ENCODE results near the gene CETP. TPM values are rescaled to one million over a fixed set of nuclear protein-coding genes. Genes with fewer than 3 reads are reported as not detected.

CETP gene
- total RNA-seq, 1 experiment from 2014 or later, result not detected

GRCh38 chr16:56950455-56950854, 11.3 kb upstream of the CETP start:
- intact Hi-C loops (cut with micrococcal nuclease), result no loop called here
- Histone ChIP-seq H2AFZ (ENCODE audit: low read length) (no peak overlapping the region), H3K27ac (ENCODE audit: low read length) (no peak overlapping the region), H3K9me2 (replicated peaks; ENCODE audit: low read length) (no peaks in the 10 kb centered on the region), H3K27me3 (ENCODE audit: low read length) (no peaks in the 10 kb centered on the region), H3F3A (ENCODE audit: low read length, unreplicated experiment) (no peaks in the 10 kb centered on the region), H4K20me1 (ENCODE audit: low read length) (no peaks in the 10 kb centered on the region), H3K36me3 (ENCODE audit: low read depth, low read length) (no peaks in the 10 kb centered on the region), H3K4me3 (ENCODE audit: low read length) (no peak overlapping the region), H3K79me2 (ENCODE audit: low read length) (no peaks in the 10 kb centered on the region), H3K9ac (ENCODE audit: low read length) (no peak overlapping the region), H3K4me1 (ENCODE audit: insufficient read depth, low read length) (peaks cover under 1% of the 10 kb centered on the region; the same call in 1 of the 2 replicates), H3K4me2 (ENCODE audit: low read length) (no peak overlapping the region), H3K9me3 (ENCODE audit: low read length) (no peaks in the 10 kb centered on the region)
- ChIA-PET POLR2A (ENCODE audit: unreplicated experiment) (interaction anchor here (0.7 kb wide), 1 partner anchor 49 kb away, joined by 4 read pairs; no protein-coding TSS in a partner anchor), CTCF (no interaction called here)
- ATAC-seq (no peak), DNase-seq (no peak)
- BruUV-seq (replicated peaks), result no TSS peak
- TF ChIP-seq CTCF (conservative IDR thresholded peaks at IDR 0.05; ENCODE audit: low read depth, low read length) (no peak), EZH2phosphoT487 (IDR thresholded peaks at IDR 0.05; ENCODE audit: borderline replicate concordance, low read length) (no peak), EZH2 (IDR thresholded peaks at IDR 0.05; ENCODE audit: low read length, unreplicated experiment) (no peak)

- Histone ChIP-seq H2AFZ (ENCODE audit: low read length) (no peak overlapping the region), H3K27ac (ENCODE audit: low read length) (no peak overlapping the region), H3K4me3 (ENCODE audit: low read length) (no peak overlapping the region), H4K20me1 (ENCODE audit: low read length) (no peaks in the 10 kb centered on the region), H3K27me3 (ENCODE audit: low read length) (no peaks in the 10 kb centered on the region), H3K36me3 (ENCODE audit: low read depth, low read length) (no peaks in the 10 kb centered on the region), H3K4me1 (ENCODE audit: insufficient read depth, low read length) (no peaks in the 10 kb centered on the region), H3K79me2 (ENCODE audit: low read length) (no peaks in the 10 kb centered on the region), H3K9me2 (replicated peaks; ENCODE audit: low read length) (no peaks in the 10 kb centered on the region), H3F3A (ENCODE audit: low read length, unreplicated experiment) (no peaks in the 10 kb centered on the region), H3K9ac (ENCODE audit: low read length) (no peak overlapping the region), H3K4me2 (ENCODE audit: low read length) (no peak overlapping the region), H3K9me3 (ENCODE audit: low read length) (no peaks in the 10 kb centered on the region)
- ATAC-seq, result peak; percentile 30; the same call in 1 of the 2 replicates
- DNase-seq, result peak; percentile 23
- ChIA-PET POLR2A (ENCODE audit: unreplicated experiment) (interaction anchor here (0.7 kb wide), 1 partner anchor 49 kb away, joined by 4 read pairs; no protein-coding TSS in a partner anchor), CTCF (no interaction called here)
- intact Hi-C loops (cut with micrococcal nuclease), result no loop called here
- TF ChIP-seq CTCF (conservative IDR thresholded peaks at IDR 0.05; ENCODE audit: low read depth, low read length) (peak; percentile 51), EZH2phosphoT487 (IDR thresholded peaks at IDR 0.05; ENCODE audit: borderline replicate concordance, low read length) (no peak), EZH2 (IDR thresholded peaks at IDR 0.05; ENCODE audit: low read length, unreplicated experiment) (no peak)
- BruUV-seq (replicated peaks), result no TSS peak
Observed at GRCh38 chr16:56950881-56951771, 10.6 kb upstream of the CETP start.

GRCh38 chr16:56953006-56953405, 8.7 kb upstream of the CETP start:
- CTCF ChIA-PET, result no interaction called here
- Histone ChIP-seq H3K27ac (ENCODE audit: low read length) (no peak overlapping the region), H3K4me3 (ENCODE audit: low read length) (no peak overlapping the region), H4K20me1 (ENCODE audit: low read length) (no peaks in the 10 kb centered on the region), H3K36me3 (ENCODE audit: low read depth, low read length) (no peaks in the 10 kb centered on the region), H3F3A (ENCODE audit: low read length, unreplicated experiment) (no peaks in the 10 kb centered on the region), H3K4me1 (ENCODE audit: insufficient read depth, low read length) (no peaks in the 10 kb centered on the region), H3K9me2 (replicated peaks; ENCODE audit: low read length) (no peaks in the 10 kb centered on the region), H3K4me2 (ENCODE audit: low read length) (no peak overlapping the region), H2AFZ (ENCODE audit: low read length) (no peak overlapping the region), H3K9me3 (ENCODE audit: low read length) (no peaks in the 10 kb centered on the region), H3K9ac (ENCODE audit: low read length) (no peak overlapping the region), H3K79me2 (ENCODE audit: low read length) (no peaks in the 10 kb centered on the region), H3K27me3 (ENCODE audit: low read length) (no peaks in the 10 kb centered on the region)
- POLR2A ChIA-PET (ENCODE audit: unreplicated experiment), result no interaction called here
- intact Hi-C loops (cut with micrococcal nuclease), result no loop called here
- no TSS peak for BruUV-seq (replicated peaks)
- DNase-seq (no peak), ATAC-seq (no peak)
- no peak for TF ChIP-seq CTCF (conservative IDR thresholded peaks at IDR 0.05; ENCODE audit: low read depth, low read length)
- no peak for TF ChIP-seq EZH2 (IDR thresholded peaks at IDR 0.05; ENCODE audit: low read length, unreplicated experiment)
- no peak for TF ChIP-seq EZH2phosphoT487 (IDR thresholded peaks at IDR 0.05; ENCODE audit: borderline replicate concordance, low read length)

Measured in PC-3 (cell line).